ENCODE results near the gene BMERB1. TPM values are rescaled to one million over a fixed set of nuclear protein-coding genes. Genes with fewer than 3 reads are reported as not detected.

BMERB1 gene
- total RNA-seq, 1 donor from 2014 or later: 35.9 TPM

GRCh38 chr16:15597135-15597534 is 162.7 kb downstream of the BMERB1 start:
- Mint-ChIP-seq H3K9me3 (ENCODE audit: low read depth) (no peaks in the 10 kb centered on the region), H3K4me1 (ENCODE audit: low read depth) (no peaks in the 10 kb centered on the region), H3K36me3 (ENCODE audit: low read depth) (peaks cover 45% of the 10 kb centered on the region), H3K27me3 (ENCODE audit: low read depth) (no peaks in the 10 kb centered on the region), H3K27ac (ENCODE audit: unreplicated experiment) (no peak overlapping the region), H3K4me3 (ENCODE audit: unreplicated experiment) (no peak overlapping the region)
- no peak for DNase-seq (ENCODE audit: low spot score)
- TF ChIP-seq CTCF (IDR thresholded peaks at IDR 0.05): no peak

- no peak for DNase-seq (ENCODE audit: low spot score)
- Mint-ChIP-seq H3K9me3 (ENCODE audit: low read depth) (no peaks in the 10 kb centered on the region), H3K4me3 (ENCODE audit: unreplicated experiment) (no peak overlapping the region), H3K27me3 (ENCODE audit: low read depth) (no peaks in the 10 kb centered on the region), H3K27ac (ENCODE audit: unreplicated experiment) (no peak overlapping the region), H3K4me1 (ENCODE audit: low read depth) (no peaks in the 10 kb centered on the region), H3K36me3 (ENCODE audit: low read depth) (peaks cover 50% of the 10 kb centered on the region)
- TF ChIP-seq CTCF (IDR thresholded peaks at IDR 0.05): no peak
Observed at GRCh38 chr16:15597822-15598647, 163.6 kb downstream of the BMERB1 start.

GRCh38 chr16:15598648-15599190 is 164.3 kb downstream of the BMERB1 start:
- H3K27me3 Mint-ChIP-seq (ENCODE audit: low read depth): no peaks in the 10 kb centered on the region
- no peak for DNase-seq (ENCODE audit: low spot score)
- no peaks in the 10 kb centered on the region for H3K9me3 Mint-ChIP-seq (ENCODE audit: low read depth)
- no peak overlapping the region for H3K27ac Mint-ChIP-seq (ENCODE audit: unreplicated experiment)
- peaks cover 55% of the 10 kb centered on the region for H3K36me3 Mint-ChIP-seq (ENCODE audit: low read depth)
- H3K4me3 Mint-ChIP-seq (ENCODE audit: unreplicated experiment): no peak overlapping the region
- TF ChIP-seq CTCF (IDR thresholded peaks at IDR 0.05): no peak
- H3K4me1 Mint-ChIP-seq (ENCODE audit: low read depth): no peaks in the 10 kb centered on the region

GRCh38 chr16:15599303-15600070 is 165.1 kb downstream of the BMERB1 start:
- Mint-ChIP-seq H3K36me3 (ENCODE audit: low read depth) (peaks cover 57% of the 10 kb centered on the region), H3K9me3 (ENCODE audit: low read depth) (no peaks in the 10 kb centered on the region)

More at GRCh38 chr16:15599303-15600070, 165.1 kb downstream of the BMERB1 start:
- no peaks in the 10 kb centered on the region for H3K27me3 Mint-ChIP-seq (ENCODE audit: low read depth)
- no peaks in the 10 kb centered on the region for H3K4me1 Mint-ChIP-seq (ENCODE audit: low read depth)
- no peak for TF ChIP-seq CTCF (IDR thresholded peaks at IDR 0.05)
- DNase-seq (ENCODE audit: low spot score): no peak
- no peak overlapping the region for H3K4me3 Mint-ChIP-seq (ENCODE audit: unreplicated experiment)
- H3K27ac Mint-ChIP-seq (ENCODE audit: unreplicated experiment): no peak overlapping the region
